ENCODE measurements around the gene PPP3CA. TPM values are rescaled to one million over a fixed set of nuclear protein-coding genes. Genes with fewer than 3 reads are reported as not detected.

Gene PPP3CA
- total RNA-seq, 1 experiment from 2014 or later = 33.8 TPM

GRCh38 chr4:101022151-101023024 lies 324.9 kb downstream of the PPP3CA start:
- Histone ChIP-seq H3K4me3 (ENCODE audit: low read depth, low read length) (no peak overlapping the region), H3K36me3 (ENCODE audit: control insufficient read depth, insufficient read depth, low read length) (no peaks in the 10 kb centered on the region), H3K4me1 (peaks cover 13% of the 10 kb centered on the region), H3K9me3 (no peaks in the 10 kb centered on the region; the same call in 1 of the 2 replicates), H3K27me3 (replicated peaks; ENCODE audit: control insufficient read depth, insufficient read depth, low read length) (no peaks in the 10 kb centered on the region)
- Mint-ChIP-seq H3K27ac (ENCODE audit: unreplicated experiment) (no peak overlapping the region), H3K27me3 (ENCODE audit: insufficient read depth, unreplicated experiment) (no peaks in the 10 kb centered on the region), H3K4me3 (ENCODE audit: unreplicated experiment) (no peak overlapping the region), H3K9me3 (ENCODE audit: unreplicated experiment) (no peaks in the 10 kb centered on the region), H3K36me3 (ENCODE audit: insufficient read depth, unreplicated experiment) (peaks cover 6% of the 10 kb centered on the region), H3K4me1 (ENCODE audit: low read depth, unreplicated experiment) (peaks cover 8% of the 10 kb centered on the region)
- intact Hi-C loops (cut with micrococcal nuclease; ENCODE audit: unreplicated experiment) = no loop called here
- no TSS peak for BruUV-seq (replicated peaks)
- no peak for DNase-seq
- ChIA-PET CTCF (no interaction called here), POLR2A (no interaction called here)
- no peak for TF ChIP-seq CTCF (IDR thresholded peaks at IDR 0.05; ENCODE audit: insufficient read depth in 1 of 2, low read depth in 1 of 2, low read length in 1 of 2, severe bottlenecking in 1 of 2, unreplicated experiment in 1 of 2)

DNA sequence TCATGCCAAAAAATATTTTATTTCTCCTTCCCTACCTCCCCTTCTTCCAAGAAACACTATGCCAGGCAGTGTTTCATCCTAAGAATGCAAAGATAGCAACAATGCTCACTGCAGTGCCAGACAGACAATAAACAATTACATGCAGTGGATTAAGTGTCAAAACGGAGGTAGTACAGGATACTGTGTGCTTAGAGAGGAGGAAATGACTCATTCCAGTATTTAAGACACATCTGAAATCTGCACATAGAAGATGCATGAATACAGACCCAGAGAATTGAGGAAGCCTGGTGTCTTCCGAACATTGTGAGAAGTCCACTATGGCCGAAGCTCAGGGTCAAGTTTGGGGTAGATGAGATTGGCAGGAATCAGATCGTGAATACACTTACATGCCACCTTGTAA lies 326.4 kb downstream of the PPP3CA start:
- Mint-ChIP-seq H3K36me3 (ENCODE audit: insufficient read depth, unreplicated experiment) (peaks cover under 1% of the 10 kb centered on the region), H3K9me3 (ENCODE audit: unreplicated experiment) (no peaks in the 10 kb centered on the region), H3K27ac (ENCODE audit: unreplicated experiment) (no peak overlapping the region), H3K27me3 (ENCODE audit: insufficient read depth, unreplicated experiment) (no peaks in the 10 kb centered on the region), H3K4me3 (ENCODE audit: unreplicated experiment) (no peak overlapping the region), H3K4me1 (ENCODE audit: low read depth, unreplicated experiment) (peaks cover 8% of the 10 kb centered on the region)
- Histone ChIP-seq H3K36me3 (ENCODE audit: control insufficient read depth, insufficient read depth, low read length) (no peaks in the 10 kb centered on the region), H3K4me1 (peaks cover 13% of the 10 kb centered on the region), H3K9me3 (no peaks in the 10 kb centered on the region; the same call in 1 of the 2 replicates), H3K27me3 (replicated peaks; ENCODE audit: control insufficient read depth, insufficient read depth, low read length) (no peaks in the 10 kb centered on the region), H3K4me3 (ENCODE audit: low read depth, low read length) (no peak overlapping the region)
- CTCF ChIA-PET = no interaction called here
- no TSS peak for BruUV-seq (replicated peaks)
- no peak for TF ChIP-seq CTCF (IDR thresholded peaks at IDR 0.05; ENCODE audit: insufficient read depth in 1 of 2, low read depth in 1 of 2, low read length in 1 of 2, severe bottlenecking in 1 of 2, unreplicated experiment in 1 of 2)
- no peak for DNase-seq
- POLR2A ChIA-PET = no interaction called here
- intact Hi-C loops (cut with micrococcal nuclease; ENCODE audit: unreplicated experiment) = no loop called here

- TF ChIP-seq CTCF (IDR thresholded peaks at IDR 0.05; ENCODE audit: insufficient read depth in 1 of 2, low read depth in 1 of 2, low read length in 1 of 2, severe bottlenecking in 1 of 2, unreplicated experiment in 1 of 2) = no peak
- Mint-ChIP-seq H3K36me3 (ENCODE audit: insufficient read depth, unreplicated experiment) (no peaks in the 10 kb centered on the region), H3K4me1 (ENCODE audit: low read depth, unreplicated experiment) (peaks cover 8% of the 10 kb centered on the region), H3K27me3 (ENCODE audit: insufficient read depth, unreplicated experiment) (no peaks in the 10 kb centered on the region), H3K27ac (ENCODE audit: unreplicated experiment) (no peak overlapping the region), H3K9me3 (ENCODE audit: unreplicated experiment) (no peaks in the 10 kb centered on the region), H3K4me3 (ENCODE audit: unreplicated experiment) (no peak overlapping the region)
- H3K27me3 ChIP-seq (replicated peaks; ENCODE audit: control insufficient read depth, insufficient read depth, low read length) = no peaks in the 10 kb centered on the region
- no peaks in the 10 kb centered on the region; the same call in 1 of the 2 replicates for H3K9me3 ChIP-seq
- no TSS peak for BruUV-seq (replicated peaks)
- no peaks in the 10 kb centered on the region for H3K36me3 ChIP-seq (ENCODE audit: control insufficient read depth, insufficient read depth, low read length)
- peaks cover 13% of the 10 kb centered on the region for H3K4me1 ChIP-seq
- intact Hi-C loops (cut with micrococcal nuclease; ENCODE audit: unreplicated experiment) = no loop called here
- no peak overlapping the region for H3K4me3 ChIP-seq (ENCODE audit: low read depth, low read length)
- CTCF ChIA-PET = interaction anchor here (0.6 to 0.8 kb wide), 3 partner anchors 112 to 770 kb away, joined by 3 to 4 read pairs (median 3); no protein-coding TSS in a partner anchor
- DNase-seq = peak in 1 of 2 experiments; percentile 12
- POLR2A ChIA-PET = no interaction called here
These were observed 327.4 kb downstream of the PPP3CA start for GRCh38 chr4:101019941-101020401.
